ENCODE results near the gene SLCO4A1.
"Not testable (repeated sequence)": the region's sequence is repeated elsewhere in the genome, so short reads cannot be mapped to it uniquely, and the experiment has no call there.

SLCO4A1 gene

DNA sequence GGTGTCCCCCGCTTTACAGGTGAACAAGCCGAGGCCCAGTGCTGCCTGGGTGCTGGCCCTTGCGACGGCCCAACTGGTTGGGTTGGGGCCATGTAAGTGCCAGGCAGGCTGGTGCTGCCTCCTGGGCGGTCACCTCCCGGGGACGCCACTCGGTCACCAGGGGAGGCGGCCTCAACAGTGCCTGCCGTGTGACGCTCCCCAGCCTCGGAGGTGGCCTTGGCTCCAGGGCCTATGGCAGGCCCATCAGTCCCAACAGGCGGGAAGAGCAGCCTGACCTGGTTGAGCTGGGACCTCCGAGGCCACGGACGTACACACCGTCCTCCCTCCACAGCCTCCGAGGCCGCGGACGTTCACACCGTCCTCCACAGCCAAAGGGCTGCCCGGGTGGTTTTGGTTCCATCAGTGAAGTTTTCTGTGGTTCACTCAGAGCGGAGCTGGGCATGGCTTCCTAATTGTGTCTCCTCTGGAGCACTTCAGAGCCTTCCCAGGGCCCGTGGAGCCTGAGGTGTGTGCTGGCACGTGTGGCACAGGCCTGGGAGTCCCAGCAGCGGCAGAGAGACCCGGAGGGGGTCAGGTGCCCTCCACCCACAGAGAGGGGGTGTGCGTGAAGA lies 19.3 kb upstream of the SLCO4A1 start:
- DNase-seq: no peak

- DNase-seq: peak in 1 of 2 experiments; percentile 35
These were observed 18.6 kb upstream of the SLCO4A1 start for GRCh38 chr20:62623488-62624324.

GRCh38 chr20:62624325-62624690 lies 18.0 kb upstream of the SLCO4A1 start:
- no peak for DNase-seq

DNA sequence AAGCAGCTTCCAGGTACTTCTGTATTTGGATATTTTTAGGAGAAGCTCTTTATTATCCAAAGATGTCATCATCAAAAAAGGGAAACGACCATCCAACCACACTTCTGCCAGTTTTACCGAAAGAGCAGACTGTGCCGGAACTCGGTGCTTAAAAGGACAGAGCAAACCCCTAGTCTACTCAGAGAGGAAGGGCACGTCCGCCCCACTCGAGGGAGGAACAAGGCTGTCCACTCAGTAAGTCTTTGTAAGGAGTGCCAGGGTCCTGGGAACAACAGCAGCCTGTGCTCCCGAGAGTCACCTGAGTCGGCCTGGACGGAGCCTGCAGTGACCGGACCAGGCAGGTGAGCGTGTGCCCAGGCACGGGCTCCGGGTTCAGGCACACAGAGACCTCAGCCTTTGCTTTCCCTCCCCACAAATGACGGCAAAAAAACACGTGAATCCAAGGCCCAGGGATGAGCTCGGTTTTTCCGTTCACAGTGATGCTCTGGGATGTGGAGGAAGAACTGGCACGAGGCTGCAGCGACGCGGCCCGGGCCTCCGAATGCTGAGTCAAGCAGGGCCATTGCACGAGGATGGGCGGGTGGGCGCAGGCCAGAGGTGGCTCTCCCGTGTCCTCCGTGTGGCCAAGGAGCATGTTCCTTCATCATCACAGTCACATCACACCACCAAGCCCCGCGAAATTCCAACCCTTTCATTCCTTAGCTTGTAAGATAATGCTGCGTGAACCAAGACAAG lies 17.4 kb upstream of the SLCO4A1 start:
- no peak for DNase-seq

- no peak for DNase-seq
These were observed 16.8 kb upstream of the SLCO4A1 start for GRCh38 chr20:62625516-62625915.

- no peak for DNase-seq
These were observed 16.3 kb upstream of the SLCO4A1 start for GRCh38 chr20:62625921-62626547.

DNA sequence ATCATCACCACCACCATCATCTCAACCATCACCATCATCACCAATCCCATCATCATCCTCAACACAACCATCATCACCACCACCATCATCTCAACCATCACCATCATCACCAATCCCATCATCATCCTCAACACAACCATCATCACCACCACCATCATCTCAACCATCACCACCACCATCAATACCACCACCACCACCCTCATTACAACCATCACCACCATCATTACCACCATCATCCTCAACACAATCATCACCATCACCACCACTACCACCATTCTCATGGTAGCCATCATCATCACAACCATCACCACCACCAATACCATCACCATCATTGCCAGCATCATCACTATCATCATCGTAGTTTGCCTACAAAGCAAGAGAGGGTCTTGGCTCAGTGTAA lies 14.9 kb upstream of the SLCO4A1 start:
- not testable (repeated sequence) for DNase-seq

DNA sequence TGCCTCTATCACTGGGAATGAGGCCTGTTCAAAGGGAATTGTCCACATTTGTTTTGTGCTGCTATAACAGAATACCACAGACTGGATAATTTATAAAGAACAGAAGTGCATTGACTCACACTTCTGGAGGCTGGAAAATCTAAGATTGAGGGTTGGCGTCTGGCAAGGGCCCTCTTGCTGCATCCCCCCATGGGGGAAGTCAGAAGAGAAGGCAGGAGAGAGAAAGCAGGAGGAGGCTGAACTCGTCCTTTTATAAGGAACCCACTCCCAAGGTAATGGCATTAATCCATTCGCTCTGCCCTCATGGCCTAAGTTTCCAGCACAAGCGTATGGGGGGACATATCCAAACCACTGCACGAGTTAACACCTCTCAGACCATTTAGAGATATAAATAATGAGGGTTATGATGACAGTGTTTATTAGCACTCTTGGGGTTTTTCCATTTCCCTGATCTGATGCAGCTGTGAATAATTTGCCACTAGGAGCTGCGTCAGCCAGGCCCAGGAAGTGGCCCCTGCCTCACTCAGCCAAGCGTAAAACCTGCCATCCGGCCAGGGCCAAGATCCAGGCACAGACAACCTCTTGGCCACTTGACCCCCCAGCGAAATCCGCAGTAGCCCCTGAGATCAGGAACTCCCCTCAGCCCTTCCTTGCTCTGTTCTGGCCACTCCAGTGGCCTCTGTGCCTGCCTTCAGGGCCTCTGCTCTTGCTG lies 14.2 kb upstream of the SLCO4A1 start:
- DNase-seq: no peak

GRCh38 chr20:62628691-62629090 lies 13.6 kb upstream of the SLCO4A1 start:
- no peak for DNase-seq

DNA sequence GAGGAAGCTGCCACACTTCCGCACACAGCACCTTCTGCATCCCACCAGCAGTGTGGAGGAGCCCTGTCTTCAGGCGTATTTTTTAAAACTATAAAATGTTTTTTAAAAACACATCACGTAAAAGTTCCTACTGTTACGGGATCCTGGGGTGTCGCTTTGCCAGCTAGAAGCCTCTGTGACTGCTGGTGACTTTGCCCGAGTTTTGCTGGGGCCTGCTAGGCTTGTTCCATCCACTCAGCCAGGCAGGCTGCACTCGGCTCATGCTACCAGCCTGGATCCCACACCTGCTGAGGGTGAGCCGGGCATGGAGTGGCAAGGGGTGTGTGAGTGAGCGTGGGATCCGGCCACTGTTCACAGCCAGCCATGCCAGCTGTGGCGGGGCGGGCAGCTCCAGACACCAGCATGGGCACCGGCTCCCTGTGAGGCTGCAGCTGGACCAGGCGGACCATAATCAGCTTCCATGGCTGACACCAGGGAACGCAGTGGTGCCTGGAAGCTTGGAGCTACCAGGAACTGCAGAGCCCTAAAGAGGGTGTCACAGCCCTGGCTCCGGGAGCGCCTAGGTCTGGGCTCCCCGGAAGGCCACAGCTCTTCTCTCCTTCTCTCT lies 12.3 kb upstream of the SLCO4A1 start:
- no peak for DNase-seq

DNA sequence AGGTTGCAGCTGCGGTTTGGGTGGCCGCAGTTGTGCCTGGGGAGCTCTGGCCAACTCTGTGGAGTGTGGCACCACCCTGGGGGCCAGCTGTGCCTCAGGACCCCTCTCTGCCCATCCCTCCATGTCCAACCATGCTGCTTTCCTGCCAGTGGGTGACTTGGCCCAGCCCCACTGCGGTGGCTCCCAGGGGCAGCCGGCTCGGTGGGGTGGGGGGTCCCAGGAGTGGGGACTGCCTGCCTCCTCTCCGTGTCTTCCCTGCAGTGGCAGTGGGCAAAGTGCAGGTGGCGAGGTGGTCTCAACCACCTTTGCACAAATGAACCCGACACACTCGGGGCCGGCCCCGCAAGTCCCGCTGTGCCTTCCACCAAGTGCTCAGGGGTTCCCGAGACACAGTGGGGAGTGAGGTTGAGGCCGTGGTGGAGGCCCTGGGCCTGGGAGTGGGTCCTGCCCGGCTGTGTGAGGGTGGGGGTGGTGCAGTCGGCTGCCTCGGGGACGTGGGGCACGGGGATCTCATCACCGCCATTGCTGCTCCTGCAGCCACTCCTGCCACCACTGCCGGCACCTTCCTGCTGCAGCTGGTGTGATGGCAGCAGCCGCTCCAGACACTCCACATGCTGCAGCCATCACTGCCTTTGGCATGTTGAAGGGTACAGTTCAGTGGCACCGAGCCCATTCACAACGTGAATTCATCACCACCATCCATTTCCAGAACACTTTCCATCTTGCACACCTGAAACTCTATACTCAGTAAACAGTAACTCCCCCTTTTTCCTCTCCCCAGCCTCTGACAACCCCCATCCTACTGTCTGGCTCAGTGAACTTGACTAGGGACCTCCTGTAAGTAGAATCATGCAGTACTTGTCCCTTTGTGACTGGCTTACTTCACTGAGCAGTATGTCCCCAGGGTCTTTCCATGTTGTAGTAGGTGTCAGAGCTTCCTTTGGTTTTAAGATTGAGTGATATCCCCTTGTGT lies 10.7 kb upstream of the SLCO4A1 start:
- no peak for DNase-seq

GRCh38 chr20:62632575-62633090 lies 9.7 kb upstream of the SLCO4A1 start:
- no peak for DNase-seq

DNA sequence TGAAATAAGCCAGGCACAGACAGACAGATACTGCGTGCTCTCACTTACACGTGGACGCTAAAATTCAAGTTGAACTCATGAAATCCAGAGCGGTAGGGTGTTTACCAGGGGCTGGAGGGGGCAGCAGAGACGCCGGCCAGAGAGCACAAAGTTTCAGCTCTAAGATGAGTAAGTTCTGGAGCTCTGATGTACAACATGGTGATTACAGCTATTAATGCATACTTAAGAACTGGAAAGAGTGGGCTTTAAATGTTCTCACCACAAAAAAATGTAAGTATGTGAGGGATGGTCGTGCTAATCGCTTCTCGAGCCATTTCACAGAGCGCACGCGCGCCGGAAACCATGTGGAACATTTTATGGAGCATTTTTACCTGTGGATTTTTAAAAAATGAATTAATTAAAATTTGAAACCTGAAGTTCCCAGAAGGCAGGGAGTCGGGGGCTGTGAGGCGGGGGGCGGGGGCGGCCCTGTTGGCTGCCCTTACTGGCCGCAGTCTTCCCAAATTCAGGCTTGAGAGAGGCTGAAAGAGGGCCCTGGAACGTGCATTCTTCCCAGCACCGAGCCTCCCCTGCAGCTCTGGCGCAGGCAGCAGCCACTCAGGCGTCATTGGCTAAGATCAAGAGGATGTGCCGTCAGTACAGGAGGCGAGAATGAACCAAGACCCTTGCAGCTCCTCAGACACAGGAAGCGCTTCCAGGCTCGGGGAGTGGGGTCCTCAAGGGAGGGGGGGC lies 8.5 kb upstream of the SLCO4A1 start:
- DNase-seq: no peak

DNA sequence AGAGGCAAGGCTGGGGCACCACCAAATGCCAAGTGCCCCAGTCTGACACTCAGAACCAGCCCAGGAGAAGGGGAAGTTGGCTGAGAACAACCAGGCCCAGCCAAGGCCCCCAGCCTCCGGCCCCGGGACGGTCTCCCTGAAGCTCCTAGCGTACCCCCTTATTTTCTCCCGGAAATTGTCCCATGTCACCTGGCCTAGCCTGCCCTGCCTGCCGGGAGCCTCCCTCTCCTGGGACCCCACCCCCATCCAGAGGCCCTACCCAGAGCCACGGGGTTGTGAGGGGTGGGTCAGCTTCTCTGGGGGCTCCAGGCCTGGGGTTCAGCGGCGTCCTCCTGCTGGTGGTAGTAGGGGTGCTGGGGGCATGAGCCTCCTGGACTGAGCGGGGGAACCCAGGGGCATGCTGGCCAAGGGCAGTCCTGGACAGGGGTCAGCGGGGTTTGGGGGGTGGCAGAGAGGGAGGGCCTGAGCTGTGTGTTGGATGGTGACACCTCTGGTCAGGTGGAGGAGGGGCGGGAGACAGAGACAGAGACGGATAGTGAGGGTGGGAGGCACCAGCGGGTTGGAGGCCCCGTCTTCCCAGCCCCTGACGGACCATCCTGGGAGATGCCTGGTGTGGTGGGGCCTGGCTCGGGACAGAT lies 7.9 kb upstream of the SLCO4A1 start:
- DNase-seq: no peak

GRCh38 chr20:62635232-62635631 lies 7.1 kb upstream of the SLCO4A1 start:
- DNase-seq: no peak

GRCh38 chr20:62635852-62636251 lies 6.5 kb upstream of the SLCO4A1 start:
- no peak for DNase-seq

DNA sequence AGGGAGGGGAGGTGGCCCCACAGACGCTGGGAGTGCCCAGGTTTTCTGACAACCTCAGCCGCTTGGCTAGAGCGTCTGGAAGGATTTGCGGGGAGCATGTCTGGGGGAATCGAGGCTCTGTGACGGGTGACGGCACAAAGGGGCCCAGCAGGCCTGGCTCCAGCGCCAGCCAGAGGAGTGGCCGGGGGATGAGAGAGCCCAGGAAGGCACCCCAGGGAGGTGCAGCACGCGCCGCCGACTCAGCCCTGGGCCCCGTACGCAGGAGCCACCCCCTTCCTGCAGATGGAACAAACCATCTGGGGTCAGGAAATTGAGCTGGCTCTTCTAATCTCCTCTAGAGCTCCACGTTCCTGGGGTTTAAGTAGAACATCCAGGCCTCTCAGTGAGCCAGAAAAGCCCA lies 5.9 kb upstream of the SLCO4A1 start:
- DNase-seq: no peak

DNA sequence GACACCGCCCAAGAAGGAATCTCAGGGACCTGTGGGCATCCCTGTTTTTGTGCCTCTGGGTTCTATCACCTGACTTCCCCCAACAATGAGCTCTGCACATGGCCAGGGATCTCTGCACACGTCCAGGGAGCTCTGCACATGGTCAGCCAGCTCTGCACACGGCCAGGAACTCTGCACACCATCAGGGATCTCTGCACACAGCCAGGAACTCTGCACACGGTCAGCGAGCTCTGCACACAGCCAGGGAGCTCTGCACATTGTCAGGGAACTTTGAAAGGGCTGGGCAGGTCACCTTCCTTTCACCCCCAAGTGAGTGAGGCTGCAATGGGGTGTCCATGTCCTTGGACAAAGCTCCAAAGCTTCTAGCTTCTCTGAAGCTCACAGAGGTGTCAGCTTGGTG lies 5.2 kb upstream of the SLCO4A1 start:
- DNase-seq: no peak

DNA sequence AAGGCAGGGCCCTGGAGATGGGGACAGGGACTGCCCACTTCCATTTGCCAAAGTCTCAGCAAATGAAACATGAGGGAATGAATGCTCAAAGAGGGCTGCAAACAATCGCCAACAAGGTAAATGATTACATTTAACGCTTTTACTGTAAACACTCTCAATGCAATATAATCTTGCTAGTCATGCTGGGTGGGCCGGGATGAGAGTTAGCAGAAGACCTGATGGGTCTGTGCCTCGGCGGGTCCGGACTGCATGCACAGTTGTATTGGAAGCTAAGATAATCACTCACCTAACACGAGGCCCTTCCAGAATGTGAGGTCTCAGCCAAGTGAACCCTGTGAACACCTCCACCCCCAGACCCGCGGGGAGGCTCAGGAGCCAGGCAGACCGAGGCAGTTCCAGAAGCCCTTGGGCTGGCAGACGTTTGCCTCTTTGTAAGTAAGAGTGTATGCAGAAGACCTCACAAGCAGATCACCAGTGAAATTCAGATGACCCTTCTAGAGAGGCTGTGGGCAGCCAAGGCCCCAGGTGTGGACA lies 4.7 kb upstream of the SLCO4A1 start:
- DNase-seq: no peak
